HG02642 (cell line): ENCODE results near the gene METRNL.

Source experiments
- ATAC-seq: cut with Tn5 transposase; IDR thresholded peaks from one replicate; pipeline ENCODE4 v1.9.1; 2021; ENCODE audit warnings: mild to moderate bottlenecking; ENCODE audit not compliant: unreplicated experiment, poor library complexity

The METRNL gene

GRCh38 chr17:83089328-83090132 lies 10.1 kb downstream of the METRNL start:
- no peak for ATAC-seq

DNA sequence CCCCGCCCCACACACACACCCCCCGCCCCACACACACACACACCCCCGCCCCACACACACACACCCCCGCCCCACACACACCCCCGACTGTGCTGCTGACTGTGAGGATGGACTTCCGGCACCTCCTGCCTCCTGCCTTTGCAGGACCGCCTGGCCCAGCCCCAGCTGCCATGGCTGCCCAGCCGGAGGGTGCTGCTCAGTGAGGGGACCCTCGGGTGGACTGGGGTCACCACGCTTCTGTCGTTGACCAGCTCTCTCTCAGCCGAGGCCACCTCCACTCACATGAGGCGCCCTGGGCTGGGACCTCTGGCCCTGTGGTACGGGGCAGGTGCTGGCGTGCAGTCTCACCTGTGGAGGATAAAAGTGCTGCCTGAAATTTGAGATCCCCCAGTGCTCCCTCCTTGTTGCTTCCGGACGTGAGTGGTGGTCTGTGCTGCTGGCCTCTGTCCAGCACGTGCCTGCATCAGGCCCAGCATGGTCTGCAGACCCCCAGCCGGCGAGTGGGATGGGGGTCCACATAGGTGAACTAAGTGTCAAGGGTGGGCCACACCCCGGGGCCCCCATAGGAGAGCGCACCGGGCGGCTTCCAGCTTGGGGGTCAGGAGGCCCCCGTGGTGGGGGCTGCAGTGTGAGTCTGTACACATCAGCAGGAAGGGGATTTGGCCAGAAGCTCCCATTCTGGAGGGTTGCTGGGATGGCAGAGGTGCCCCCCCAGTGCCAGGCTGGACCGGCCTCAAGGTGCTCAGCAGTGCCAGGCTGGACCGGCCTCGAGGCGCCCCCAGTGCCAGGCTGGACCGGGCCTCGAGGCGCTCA lies 11.2 kb downstream of the METRNL start:
- no peak for ATAC-seq

GRCh38 chr17:83091257-83092141 lies 12.1 kb downstream of the METRNL start:
- no peak for ATAC-seq

GRCh38 chr17:83092186-83092585 lies 12.8 kb downstream of the METRNL start:
- ATAC-seq, result no peak

GRCh38 chr17:83092931-83093330 lies 13.5 kb downstream of the METRNL start:
- no peak for ATAC-seq

DNA sequence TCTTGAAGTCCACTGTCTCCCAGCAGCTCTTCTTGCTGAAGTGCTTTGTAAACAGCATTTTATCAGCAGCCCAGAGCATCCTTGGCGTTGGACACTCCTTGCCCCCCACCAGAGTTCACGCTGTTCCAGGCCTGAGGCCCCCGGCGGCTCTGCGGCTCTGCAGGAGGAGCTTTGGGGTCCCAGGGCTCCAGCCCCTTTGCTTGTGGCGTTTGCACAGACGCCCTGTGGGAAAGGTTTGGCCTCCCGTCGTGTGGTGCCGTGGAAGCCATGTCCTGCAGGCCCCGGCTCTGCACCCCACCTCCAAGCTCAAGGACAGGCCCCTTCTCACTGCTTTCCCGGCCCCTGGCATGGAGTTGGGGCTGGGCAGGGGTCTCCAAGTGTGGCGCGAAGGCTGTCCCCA lies 14.1 kb downstream of the METRNL start:
- no peak for ATAC-seq

GRCh38 chr17:83094291-83094690 lies 14.9 kb downstream of the METRNL start:
- no peak for ATAC-seq

DNA sequence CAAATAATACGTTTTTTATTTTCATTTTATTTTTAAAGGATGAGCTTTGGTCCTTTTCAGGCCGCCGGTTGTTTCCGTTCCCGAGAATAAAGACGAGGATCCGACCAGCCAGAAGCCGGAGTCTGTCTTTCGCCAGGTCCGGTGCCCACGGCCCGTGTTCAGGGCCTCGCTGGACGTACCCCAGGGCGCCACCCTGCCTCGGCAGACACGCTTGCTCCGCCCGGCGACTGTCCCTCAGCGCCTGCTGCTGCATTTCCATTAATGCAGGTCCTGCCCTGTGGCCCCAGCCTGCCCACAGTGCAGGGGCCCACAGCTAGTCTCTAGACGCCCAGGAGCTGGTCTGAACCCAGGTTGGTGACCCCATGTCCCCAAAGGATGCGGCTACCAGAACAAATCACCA lies 15.6 kb downstream of the METRNL start:
- no peak for ATAC-seq

- ATAC-seq, result no peak
These were observed 17.2 kb downstream of the METRNL start for GRCh38 chr17:83096401-83097224.

DNA sequence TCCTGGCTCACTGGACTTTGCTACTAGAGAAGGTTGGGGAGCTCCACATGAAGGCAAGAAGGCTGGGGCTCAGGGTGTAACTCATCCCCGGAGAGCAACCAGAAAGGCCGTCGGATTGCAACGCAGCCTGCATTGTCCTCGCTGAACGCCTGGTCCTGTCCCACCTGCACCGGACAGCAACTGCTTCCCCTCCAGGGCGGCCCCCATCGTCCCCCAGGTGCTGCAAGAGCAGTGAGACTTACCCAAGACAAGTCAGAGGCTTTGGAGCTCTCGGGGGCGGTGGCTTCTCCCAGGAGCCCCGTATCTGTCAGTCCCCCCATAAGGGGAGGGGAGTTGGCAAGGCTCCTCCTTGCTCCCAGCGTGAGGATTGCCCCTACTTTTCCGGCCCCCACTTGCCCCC lies 18.4 kb downstream of the METRNL start:
- ATAC-seq, result no peak

DNA sequence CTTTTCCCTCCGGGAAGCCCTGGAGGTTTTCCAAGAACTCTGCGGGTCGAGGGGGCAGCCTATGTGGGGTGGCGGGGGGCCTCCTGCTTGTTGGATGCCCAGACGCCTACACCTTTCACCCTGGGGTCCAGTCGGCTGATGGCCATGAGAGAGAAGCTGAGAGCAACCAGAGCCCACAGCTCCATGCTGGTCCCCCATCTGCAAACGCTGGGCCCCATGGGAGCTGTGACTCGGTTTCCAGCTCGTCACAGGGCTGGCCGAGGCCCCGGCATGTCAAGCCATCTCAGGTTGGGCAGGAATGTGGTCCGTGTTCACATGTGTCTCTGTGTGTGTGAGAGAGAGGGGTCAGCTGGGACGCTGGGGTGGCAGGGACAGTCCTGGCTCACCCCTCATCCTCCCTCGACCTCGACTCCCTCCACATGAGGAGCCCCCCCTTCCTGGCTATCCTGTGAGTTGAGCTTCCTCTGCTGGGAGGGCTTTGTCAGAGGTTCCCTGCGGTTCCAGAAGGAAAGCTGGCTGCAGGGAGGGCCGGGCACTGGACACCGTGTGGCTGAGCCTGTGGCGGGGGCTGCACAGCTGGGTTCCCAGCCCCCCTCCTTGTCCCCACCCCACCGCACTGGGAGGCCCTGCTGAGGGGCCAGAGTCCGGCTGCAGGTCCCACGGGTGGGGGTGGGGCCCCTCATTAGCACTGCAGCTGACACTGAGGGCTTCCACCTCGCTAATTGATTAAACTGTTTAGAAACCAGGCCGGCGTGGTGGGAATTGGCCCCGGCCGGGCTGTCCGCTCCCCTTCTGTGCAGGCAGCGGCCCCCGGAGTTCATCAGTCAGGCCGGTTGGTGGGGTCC lies 19.1 kb downstream of the METRNL start:
- no peak for ATAC-seq

DNA sequence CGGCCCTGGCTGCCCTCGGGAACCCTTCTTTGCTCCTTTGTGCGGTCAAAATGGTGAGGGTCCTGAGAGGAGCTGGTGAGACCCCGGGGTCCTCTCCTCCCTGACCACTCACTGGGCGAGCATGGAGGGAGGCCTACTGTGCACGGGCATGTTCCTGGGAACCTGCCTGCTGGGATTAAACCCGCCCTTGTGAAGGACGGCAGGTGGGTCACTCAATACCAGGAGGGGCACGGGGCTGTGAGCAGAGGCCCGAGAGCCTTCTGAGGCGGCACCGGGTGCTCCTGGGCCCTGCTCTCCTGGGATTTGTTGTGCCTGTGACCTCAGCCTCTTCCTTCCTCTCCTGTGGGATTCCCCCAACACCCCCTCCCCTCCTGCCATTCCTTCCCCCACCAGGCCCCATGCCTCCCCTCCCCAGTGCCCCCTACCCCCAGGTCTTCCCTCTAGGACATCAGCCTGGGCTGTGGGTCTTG lies 19.7 kb downstream of the METRNL start:
- ATAC-seq, result no peak

- no peak for ATAC-seq
These were observed 20.3 kb downstream of the METRNL start for GRCh38 chr17:83099570-83100181.

- no peak for ATAC-seq
These were observed 20.9 kb downstream of the METRNL start for GRCh38 chr17:83100220-83100852.

DNA sequence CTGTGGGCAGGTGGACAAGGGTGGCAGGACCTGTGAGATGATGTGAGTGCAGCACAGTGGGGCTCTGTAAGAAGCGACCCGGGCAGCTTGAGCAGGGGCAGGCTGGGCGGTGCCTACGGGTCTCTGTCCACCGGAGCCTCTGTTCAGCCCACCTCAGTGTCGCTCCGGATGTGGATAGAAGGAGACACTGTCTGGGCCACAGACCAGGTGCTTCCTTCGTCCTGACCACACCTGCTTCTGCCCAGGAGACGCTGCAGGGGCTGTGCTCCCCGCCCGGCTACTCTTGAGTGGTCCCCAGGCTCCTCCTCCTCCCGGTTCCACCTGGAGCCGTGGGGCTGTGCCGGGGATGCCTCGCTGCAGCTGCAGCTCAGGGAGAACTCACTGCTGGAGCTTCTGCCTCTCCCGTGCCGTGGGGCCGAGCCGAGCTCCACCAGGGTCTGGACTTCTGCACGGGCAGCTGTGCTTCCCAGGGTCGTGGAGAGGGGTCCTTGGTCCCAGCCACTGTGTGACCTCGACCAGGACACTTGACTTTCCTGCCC lies 21.5 kb downstream of the METRNL start:
- ATAC-seq, result no peak

GRCh38 chr17:83101805-83102480 lies 22.5 kb downstream of the METRNL start:
- ATAC-seq, result no peak
